A172 (cell line): ENCODE measurements around the gene PXDC1. TPM values are rescaled to one million over a fixed set of nuclear protein-coding genes. Genes with fewer than 3 reads are reported as not detected.

Experiments
- DNase-seq: peaks from one replicate; pipeline ENCODE4 v3.0.0-alpha.2; 2015; ENCODE audit warnings: low spot score
- total RNA-seq: library from RNA; depleted of rRNA; stranded (reverse); fragments of >200 nt; shearing (Covaris generic); gene quantifications from 2 replicates; pipeline ENCODE4 v1.2.3, GENCODE V29; 2014

The PXDC1 gene
- total RNA-seq, 1 experiment from 2014 or later, result 38.6 TPM

- no peak for DNase-seq
These were observed 4.3 kb downstream of the PXDC1 start for GRCh38 chr6:3747100-3747737.

DNA sequence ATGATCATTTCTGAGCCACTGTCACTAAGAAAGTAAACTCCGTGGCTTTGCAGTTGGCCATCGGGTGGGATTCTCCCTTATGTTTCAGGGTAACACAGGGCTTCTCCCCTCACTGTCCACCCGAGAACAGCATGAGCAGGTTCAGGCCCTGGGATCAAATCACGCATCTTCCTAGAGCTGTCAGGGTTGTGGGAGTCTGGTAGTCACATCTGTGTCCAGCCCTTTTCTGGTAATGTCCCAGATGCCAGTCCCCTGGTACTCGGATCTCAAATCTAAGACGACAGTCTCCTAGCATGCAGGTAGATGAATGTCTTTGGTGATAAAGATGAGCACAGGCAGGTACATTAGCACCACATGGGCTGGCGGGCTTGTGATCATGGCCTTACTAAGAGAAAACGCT lies 4.8 kb downstream of the PXDC1 start:
- DNase-seq, result no peak

- no peak for DNase-seq
These were observed 5.3 kb downstream of the PXDC1 start for GRCh38 chr6:3746119-3746691.

GRCh38 chr6:3745566-3746118 lies 5.9 kb downstream of the PXDC1 start:
- no peak for DNase-seq

DNA sequence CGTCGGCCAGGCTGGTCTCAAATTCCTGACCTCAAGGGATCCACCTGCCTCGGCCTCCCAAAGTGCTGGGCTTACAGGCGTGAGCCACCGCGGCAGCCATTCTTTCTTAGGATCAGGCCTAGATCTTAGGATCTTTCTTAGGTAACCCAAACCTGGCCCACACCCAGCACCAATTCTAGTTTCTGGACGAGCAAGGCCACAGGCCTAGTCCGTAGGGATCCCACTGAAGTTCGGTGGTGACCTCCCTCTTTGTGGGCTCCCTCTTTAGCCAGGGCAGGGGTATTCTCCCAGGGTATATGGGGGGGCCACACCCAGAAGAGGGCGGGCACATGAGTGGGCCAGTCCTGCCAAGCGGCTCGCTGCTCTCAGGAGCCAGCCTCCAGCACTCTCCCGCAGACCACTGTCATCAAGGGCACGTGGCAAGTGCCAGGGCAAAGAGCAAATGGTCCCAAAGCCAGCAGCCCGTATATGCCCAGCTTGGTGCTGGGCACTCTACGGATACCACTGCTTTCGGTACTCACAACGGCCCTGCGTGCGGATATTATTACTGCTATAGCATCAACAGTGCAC lies 6.5 kb downstream of the PXDC1 start:
- DNase-seq, result no peak

DNA sequence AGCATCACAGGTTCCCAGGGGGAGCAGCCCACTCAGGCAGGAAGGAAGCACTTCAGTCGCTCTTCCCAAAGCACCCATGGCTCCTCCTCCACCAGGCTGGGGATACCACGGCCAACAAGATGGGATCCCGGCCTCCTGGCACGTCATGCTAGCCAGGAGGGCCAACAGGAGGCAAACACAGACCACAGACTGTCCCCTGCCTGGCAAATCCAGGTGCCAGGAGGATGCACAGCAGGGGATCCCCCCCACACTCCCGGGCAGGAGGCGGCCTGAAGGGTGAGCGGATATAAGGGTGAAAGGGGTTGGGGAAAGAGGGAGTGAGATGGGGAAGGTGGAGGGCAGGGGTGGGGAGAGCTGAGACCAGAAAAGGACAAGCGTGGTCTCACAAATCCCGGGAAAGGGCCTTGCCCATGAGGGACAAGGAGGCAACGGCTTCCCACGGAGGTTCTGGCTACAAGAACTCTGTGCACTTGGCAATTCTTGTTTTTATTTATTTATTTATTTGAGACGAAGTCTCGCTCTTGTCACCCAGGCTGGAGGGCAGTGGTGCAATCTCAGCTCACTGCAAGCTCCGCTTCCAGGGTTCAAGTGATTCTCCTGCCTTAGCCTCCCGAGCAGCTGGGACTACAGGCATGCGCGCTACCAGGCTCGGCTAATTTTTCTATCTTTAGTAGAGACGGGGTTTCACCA lies 7.2 kb downstream of the PXDC1 start:
- peak; percentile 64 for DNase-seq

GRCh38 chr6:3743541-3743940 lies 8.0 kb downstream of the PXDC1 start:
- DNase-seq, result no peak

DNA sequence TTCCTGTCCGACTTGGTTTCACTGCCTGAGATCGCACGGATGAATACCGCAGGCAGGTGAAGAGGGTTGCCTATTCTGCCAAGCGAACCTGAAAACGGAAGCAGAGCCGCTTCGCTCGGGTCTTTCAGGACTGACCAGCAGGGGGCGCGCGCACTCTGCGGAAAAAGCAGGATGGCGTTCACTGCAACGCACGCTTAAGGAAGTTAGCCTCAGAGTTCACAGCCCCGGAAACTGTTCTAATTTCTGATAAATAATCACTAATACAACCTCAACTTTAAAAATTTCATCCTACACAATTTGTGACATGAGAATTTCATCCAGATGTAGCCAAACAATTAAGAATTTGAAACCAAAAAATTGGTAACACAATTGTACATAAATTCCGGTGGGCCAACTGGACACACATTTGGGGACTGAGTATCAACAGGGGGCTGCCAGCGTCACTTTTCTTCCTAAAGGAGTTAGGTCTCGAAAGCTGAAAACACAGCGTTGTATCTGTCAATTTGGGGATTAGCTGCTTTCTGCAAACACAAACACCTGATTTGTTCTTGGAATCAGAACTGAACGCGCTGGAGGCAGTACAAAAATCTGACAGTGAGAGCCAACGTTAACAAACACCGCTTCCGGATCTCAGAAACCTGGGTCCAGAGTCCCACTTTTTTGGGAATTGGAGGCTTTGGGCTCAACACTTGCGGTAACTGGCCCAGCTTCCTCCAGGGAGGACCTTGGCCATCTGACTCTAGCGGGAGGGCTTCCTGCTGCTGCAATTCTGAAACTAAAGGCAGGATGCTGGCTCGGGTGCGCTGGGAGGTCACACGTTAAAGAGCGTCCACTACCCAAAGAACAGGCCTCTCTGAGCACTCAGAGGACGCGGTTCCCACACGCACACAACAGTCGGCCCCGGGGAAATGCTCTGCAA lies 8.8 kb downstream of the PXDC1 start:
- DNase-seq, result peak; percentile 66

GRCh38 chr6:3742076-3742425 lies 9.5 kb downstream of the PXDC1 start:
- DNase-seq, result no peak

GRCh38 chr6:3741477-3741871 lies 10.0 kb downstream of the PXDC1 start:
- no peak for DNase-seq

DNA sequence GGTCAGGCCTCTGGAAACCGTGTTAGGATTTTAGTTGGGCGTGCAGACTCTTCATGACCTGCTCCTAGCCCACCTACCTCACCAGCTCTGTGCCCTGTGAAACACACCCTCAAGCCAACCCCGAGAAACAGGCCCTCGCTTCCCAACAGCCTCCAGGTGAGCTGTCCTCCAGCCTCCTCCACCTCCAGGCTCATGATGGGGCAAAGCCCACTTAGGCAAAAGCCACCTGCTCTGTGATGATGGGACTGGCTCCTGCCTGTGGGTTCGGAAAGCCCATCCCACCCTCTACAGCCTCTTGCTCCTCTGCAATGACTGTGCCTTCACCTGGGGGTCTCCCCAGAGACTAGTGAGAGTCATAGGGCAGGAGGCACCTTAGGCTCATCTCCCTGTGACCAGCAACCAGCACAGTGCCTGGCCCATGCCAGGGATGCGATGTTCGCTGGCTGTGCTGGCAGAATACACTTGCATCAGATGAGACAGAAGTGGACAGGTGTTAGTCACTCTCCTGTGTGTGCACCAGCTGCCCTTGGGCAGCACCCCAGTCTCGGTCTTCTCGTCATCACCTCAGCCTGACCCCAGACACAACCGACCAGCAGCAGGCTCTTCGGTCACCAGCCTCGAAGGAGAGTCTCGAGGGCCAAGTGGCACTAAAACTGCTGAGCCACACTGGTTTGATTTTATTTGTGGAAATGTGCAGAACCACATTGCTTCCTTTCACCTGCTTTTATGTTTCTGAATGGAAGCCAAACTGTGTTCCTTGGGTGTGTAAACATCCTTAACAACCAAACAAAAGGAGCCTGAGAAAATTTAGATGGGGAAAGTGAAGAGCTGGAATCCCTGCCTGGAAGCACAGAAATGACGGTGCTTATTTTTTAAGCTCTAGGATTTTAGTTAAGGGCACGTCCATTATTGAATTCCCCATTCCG lies 10.7 kb downstream of the PXDC1 start:
- no peak for DNase-seq

DNA sequence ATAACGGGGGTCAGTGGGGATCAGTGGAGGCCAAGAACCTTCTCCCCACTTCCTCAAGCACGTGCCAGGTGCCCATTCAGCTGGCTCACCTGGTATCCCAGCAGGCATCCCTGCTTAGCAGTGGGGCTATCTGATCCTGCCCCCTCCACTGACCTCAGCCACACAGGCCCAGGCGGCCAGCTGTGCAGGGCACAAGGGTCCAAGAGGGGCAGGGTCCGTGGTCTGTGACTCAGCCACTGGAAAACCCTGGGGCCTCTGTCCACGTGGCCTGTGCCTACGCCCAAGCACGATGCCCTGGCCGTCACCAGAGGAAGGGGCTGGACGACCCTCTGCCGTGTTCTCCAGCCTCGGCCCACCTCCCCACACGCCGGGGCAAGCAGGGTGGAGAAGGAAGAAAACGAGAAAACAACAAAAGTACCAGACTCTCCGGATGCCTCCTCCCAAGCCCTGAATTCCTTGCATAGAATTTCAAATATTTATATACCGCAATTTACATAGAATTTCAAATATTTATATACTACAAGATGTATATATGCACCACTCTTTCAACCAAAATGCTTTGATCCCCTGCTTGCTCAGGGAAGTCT lies 12.1 kb downstream of the PXDC1 start:
- no peak for DNase-seq

DNA sequence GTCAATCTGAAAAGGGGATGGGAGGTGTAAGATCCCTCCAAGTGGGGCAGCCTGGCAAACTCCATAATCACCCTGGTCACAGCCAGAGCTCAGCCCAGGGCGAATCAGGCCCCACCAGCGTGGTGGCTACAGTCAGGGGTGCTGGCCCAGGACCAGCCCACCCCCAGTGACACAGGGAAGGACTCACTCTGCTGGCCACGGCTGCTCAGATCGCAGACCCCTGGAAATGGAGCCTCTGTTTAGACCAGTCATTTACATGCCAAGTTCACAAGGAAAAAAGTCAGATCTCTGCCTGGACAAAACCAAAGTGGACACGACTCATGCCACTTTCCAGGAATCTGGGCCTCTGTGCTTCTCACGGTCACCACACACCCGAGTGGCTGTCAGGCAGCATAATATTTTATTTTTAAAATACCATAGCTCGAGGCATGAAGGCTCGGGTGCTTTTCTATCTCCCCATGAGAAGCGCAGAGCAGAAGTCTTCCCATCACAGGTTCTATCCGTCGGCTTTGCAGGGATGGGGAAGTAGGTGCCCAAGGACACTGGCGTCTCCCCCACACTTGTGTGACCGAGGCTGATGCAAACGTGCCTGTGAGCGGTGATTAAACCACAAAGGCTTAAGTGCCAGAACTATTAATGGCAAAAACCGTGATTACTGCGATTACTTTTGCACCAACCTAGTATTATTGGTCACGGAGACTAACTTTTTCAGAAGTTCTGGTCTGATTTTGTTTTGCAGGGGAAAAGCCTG lies 13.0 kb downstream of the PXDC1 start:
- DNase-seq, result no peak

DNA sequence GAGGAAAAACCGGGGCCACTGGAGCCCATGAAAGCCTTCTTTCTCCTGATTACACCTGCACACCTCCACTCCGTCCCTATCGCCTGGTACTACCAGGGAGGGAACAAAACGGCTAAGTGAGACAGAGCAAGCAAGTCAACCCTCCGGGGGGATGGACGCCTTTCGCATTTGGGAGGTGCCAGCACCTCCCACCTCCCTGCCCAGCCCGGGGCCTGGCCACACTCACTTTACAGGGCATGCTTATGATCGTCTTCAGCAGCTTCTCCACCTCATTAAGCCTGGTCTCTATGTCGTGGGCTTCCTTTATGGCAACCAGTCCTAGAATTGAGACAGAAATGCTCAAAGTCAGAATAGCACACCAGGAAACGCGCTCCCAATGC lies 13.7 kb downstream of the PXDC1 start:
- DNase-seq, result no peak

GRCh38 chr6:3737149-3737830 lies 14.2 kb downstream of the PXDC1 start:
- no peak for DNase-seq

DNA sequence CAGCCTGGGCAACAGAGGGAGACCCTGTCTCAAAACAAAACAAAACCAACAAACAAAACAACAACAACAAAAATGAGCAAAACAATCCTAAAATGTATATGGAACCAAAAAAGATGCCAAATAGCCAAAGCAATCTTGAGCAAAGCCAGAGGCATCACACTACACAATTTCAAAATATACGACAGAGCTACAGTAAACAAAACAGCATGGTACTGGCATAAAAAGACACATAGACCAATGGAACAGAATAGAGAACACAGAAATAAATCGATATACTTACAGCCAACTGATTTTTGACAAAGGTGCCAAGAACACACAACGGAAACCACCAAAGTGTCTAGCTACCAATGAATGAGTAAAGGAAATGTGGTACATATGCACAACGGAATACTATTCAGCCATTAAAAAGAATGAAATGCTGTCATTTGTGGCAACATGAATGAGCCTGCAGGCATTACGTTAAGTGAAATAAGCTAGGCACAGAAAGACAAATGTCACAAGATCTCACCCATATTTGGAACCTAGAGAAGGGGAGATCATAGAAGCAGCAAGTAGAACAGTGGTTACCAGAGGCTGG lies 16.4 kb downstream of the PXDC1 start:
- DNase-seq, result no peak

- DNase-seq, result no peak
These were observed 17.5 kb downstream of the PXDC1 start for GRCh38 chr6:3734023-3734422.

GRCh38 chr6:3733321-3733925 lies 18.1 kb downstream of the PXDC1 start:
- DNase-seq, result no peak
